Ishikawa (cell line): Measurements from ENCODE around the gene CEACAM1.

ENCODE experiments used
- CEBPB ChIP-seq: IDR thresholded peaks from 2 replicates; pipeline ENCODE4 v1.6.1; 2012
- CREB1 ChIP-seq: IDR thresholded peaks from 2 replicates; pipeline ENCODE4 v1.6.1; 2012; ENCODE audit warnings: low read depth
- EGR1 ChIP-seq: IDR thresholded peaks from 2 replicates; pipeline ENCODE4 v1.6.1; 2012
- EP300 ChIP-seq: IDR thresholded peaks from 2 replicates; pipeline ENCODE4 v1.6.1; 2012; ENCODE audit warnings: borderline replicate concordance
- FOXM1 ChIP-seq: IDR thresholded peaks from 2 replicates; pipeline ENCODE4 v1.6.1; 2012; ENCODE audit warnings: low read depth, borderline replicate concordance
- MAX ChIP-seq: IDR thresholded peaks from 2 replicates; pipeline ENCODE4 v1.6.1; 2012
- NFIC ChIP-seq: IDR thresholded peaks from 2 replicates; pipeline ENCODE4 v1.6.1; 2012
- RAD21 ChIP-seq: IDR thresholded peaks from 2 replicates; pipeline ENCODE4 v1.6.1; 2012; ENCODE audit warnings: low read depth
- REST ChIP-seq: IDR thresholded peaks from 2 replicates; pipeline ENCODE4 v1.6.1; 2012; ENCODE audit warnings: low read depth, mild to moderate bottlenecking
- TAF1 ChIP-seq: IDR thresholded peaks from 2 replicates; pipeline ENCODE4 v1.6.1; 2012; ENCODE audit warnings: low read depth, mild to moderate bottlenecking
- TCF12 ChIP-seq: IDR thresholded peaks from 2 replicates; pipeline ENCODE4 v1.6.1; 2012; ENCODE audit warnings: low read depth
- TEAD4 ChIP-seq: IDR thresholded peaks from 2 replicates; pipeline ENCODE4 v1.6.1; 2012
- USF1 ChIP-seq: IDR thresholded peaks from 2 replicates; pipeline ENCODE4 v1.6.1; 2012
- YY1 ChIP-seq: IDR thresholded peaks from 2 replicates; pipeline ENCODE4 v1.6.1; 2012; ENCODE audit warnings: low read depth
- ZBTB7A ChIP-seq: IDR thresholded peaks from 2 replicates; pipeline ENCODE4 v1.6.1; 2012; ENCODE audit warnings: low read depth

Gene CEACAM1

GRCh38 chr19:42560731-42561130, 32.5 kb upstream of the CEACAM1 start:
- TF ChIP-seq CEBPB (no peak), ZBTB7A (no peak), REST (no peak), USF1 (no peak), FOXM1 (no peak), MAX (no peak), EP300 (no peak), TCF12 (no peak), EGR1 (no peak), TEAD4 (no peak), TAF1 (no peak), YY1 (no peak), NFIC (no peak), CREB1 (no peak), RAD21 (no peak)

- no peak for TF ChIP-seq TAF1
- TF ChIP-seq YY1: no peak
- TF ChIP-seq REST: no peak
- no peak for TF ChIP-seq RAD21
- no peak for TF ChIP-seq USF1
- no peak for TF ChIP-seq CEBPB
- no peak for TF ChIP-seq TCF12
- TF ChIP-seq FOXM1: no peak
- TF ChIP-seq NFIC: no peak
- TF ChIP-seq TEAD4: no peak
- TF ChIP-seq CREB1: no peak
- TF ChIP-seq EP300: no peak
- no peak for TF ChIP-seq EGR1
- no peak for TF ChIP-seq MAX
- TF ChIP-seq ZBTB7A: no peak
Measured at GRCh38 chr19:42558450-42559150, 30.3 kb upstream of the CEACAM1 start.

- TF ChIP-seq RAD21 (no peak), TCF12 (no peak), YY1 (no peak), FOXM1 (no peak), EGR1 (no peak), USF1 (no peak), TEAD4 (no peak), ZBTB7A (no peak), MAX (no peak), NFIC (no peak), CREB1 (no peak), TAF1 (no peak), EP300 (no peak), REST (no peak), CEBPB (no peak)
Measured at GRCh38 chr19:42555801-42556200, 27.5 kb upstream of the CEACAM1 start.

GRCh38 chr19:42555317-42555716, 27.0 kb upstream of the CEACAM1 start:
- TF ChIP-seq REST (no peak), MAX (no peak)
